Temporal lobe (tissue), 2 donors: ENCODE data around the gene SOSTDC1. TPM values are rescaled to one million over a fixed set of nuclear protein-coding genes. Genes with fewer than 3 reads are reported as not detected.

Experiments
- small RNA-seq: library from RNA; depleted of rRNA; stranded (forward); fragments of <200 nt; gene quantifications from one replicate; pipeline ENCODE3, GENCODE V24; 2014; ENCODE audit warnings: low replicate concordance
- total RNA-seq: library from RNA; depleted of rRNA; stranded (reverse); fragments of >200 nt; gene quantifications from one replicate; pipeline ENCODE4 v1.2.3, GENCODE V29; 2014

Gene SOSTDC1
- total RNA-seq, 1 donor from 2014 or later = 19.2 TPM

Small RNA genes lying within 50 kb of the gene (small RNA-seq; reads per million reads assigned to genes)
- gene AC005014.3 = not detected

Other genes starting within 250 kb of the SOSTDC1 start
- 4.4 TPM for gene CRPPA, start 44.2 kb downstream of the SOSTDC1 start, total RNA-seq
- not detected for gene LRRC72, start 61.1 kb upstream of the SOSTDC1 start, total RNA-seq
- gene ANKMY2, start 180.0 kb upstream of the SOSTDC1 start, total RNA-seq = 74.3 TPM
- gene BZW2, start 180.4 kb upstream of the SOSTDC1 start, total RNA-seq = 85.6 TPM